Upper lobe of left lung (tissue), 4 donors: ENCODE results near the gene L1CAM.

Source experiments
- CTCF ChIP-seq, 6 experiments: fragments of 450-650 bp in 4 of 6; fragments of 200-600 bp in 2 of 6; sonication (generic) in 2 of 6; IDR thresholded peaks; one replicate each; pipeline ENCODE4 v1.5.1; 2016 to 2019; ENCODE audit warnings: antibody characterized with exemption in 6 of 6
- EP300 ChIP-seq, 4 donors: sonication (generic); formaldehyde crosslinking; IDR thresholded peaks; one replicate each; pipeline ENCODE4 v1.5.1; 2017; ENCODE audit warnings: antibody characterized with exemption in 4 of 4, control low read depth in 2 of 4
- POLR2A ChIP-seq, 4 donors: fragments of 450-650 bp; IDR thresholded peaks; one replicate each; pipeline ENCODE4 v1.5.1; 2016 to 2017; ENCODE audit warnings: antibody characterized with exemption in 4 of 4, mild to moderate bottlenecking in 2 of 4
- POLR2AphosphoS5 ChIP-seq, 2 donors: sonication (generic); formaldehyde crosslinking; IDR thresholded peaks; one replicate each; pipeline ENCODE4 v1.5.1; 2017; ENCODE audit warnings: antibody characterized with exemption in 2 of 2

DNA sequence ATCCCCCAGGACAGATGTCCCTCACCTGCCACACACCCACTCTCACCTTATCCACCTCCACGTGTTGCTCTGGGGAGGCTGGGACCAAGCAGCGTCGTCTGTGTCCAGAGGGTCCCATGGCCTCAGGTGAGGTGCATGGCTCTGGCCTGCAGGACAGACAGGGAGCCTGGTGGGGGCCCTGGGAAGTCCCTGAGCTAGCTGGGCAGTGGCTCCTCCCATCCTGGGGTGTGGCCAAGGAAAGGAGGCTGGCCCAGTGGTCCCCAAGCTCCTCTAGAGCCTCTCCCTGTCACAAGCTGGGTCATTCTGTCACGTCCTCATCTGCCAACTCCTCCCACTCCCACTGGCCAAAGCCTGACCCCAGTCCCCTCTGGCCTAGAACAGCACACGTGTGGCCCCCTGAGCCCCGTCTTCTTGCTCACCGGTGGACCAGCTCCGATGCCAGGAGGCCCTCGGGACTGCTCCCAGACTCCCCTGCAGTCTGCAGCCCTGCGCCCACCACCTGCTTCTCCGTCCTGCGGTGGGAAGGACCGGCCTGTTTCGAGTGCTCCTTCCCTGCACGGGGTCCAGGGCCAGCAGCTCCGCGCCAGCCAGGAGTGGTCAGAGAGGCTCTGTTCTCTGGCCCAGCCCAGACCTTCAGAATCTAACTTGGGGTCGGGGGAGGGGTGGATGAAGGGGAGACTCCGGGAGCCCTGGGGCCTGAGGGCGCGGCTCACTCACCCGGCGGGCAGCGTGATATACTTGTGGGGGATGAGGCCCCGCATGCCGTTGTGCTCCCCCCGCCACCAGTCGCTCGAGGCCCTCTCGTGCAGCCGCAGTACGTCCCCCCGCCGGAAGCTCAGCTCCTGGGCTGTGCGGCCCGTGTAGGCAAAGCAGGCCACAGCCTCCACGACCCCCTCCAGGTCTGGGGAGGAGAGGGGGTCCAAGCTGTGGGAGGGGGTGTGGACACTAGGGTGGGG is 23.3 kb upstream of the L1CAM start:
- TF ChIP-seq POLR2AphosphoS5 (IDR thresholded peaks at IDR 0.05): no peak
- TF ChIP-seq CTCF (IDR thresholded peaks at IDR 0.05): no peak
- no peak for TF ChIP-seq POLR2A (IDR thresholded peaks at IDR 0.05)
- TF ChIP-seq EP300 (IDR thresholded peaks at IDR 0.05): no peak
